ENCODE measurements around the gene SLC39A11.

SLC39A11 gene

GRCh38 chr17:72759301-72759700 is 333.2 kb downstream of the SLC39A11 start:
- Histone ChIP-seq H4K8ac (ENCODE audit: low read length) (no peak overlapping the region), H3K36me3 (ENCODE audit: control insufficient read depth in 1 of 2, insufficient read depth in 2 of 2, low read depth in 1 of 2, low read length in 2 of 2) (no peaks in the 10 kb centered on the region), H3K4me1 (ENCODE audit: control insufficient read depth, insufficient read depth, low read depth, low read length) (no peaks in the 10 kb centered on the region), H2AFZ (ENCODE audit: low read depth, low read length) (no peak overlapping the region), H2BK120ac (ENCODE audit: low read depth, low read length) (no peak overlapping the region), H2BK12ac (ENCODE audit: low read length in 2 of 2) (no peak overlapping the region), H3K79me1 (replicated peaks; ENCODE audit: low read length, poor library complexity, severe bottlenecking) (no peaks in the 10 kb centered on the region), H3K9ac (ENCODE audit: low read length) (no peak overlapping the region), H3K4me2 (ENCODE audit: low read length, poor library complexity, severe bottlenecking) (no peak overlapping the region), H3K27ac (ENCODE audit: low read length, poor library complexity, severe bottlenecking) (no peak overlapping the region), H2AK5ac (ENCODE audit: low read length, severe bottlenecking) (no peak overlapping the region), H3K18ac (ENCODE audit: low read depth in 1 of 2, low read length in 2 of 2) (no peak overlapping the region), H3K27me3 (ENCODE audit: control insufficient read depth in 1 of 2, insufficient read depth in 1 of 2, low read length in 2 of 2) (no peaks in the 10 kb centered on the region), H3K4ac (ENCODE audit: low read depth in 1 of 2, low read length in 2 of 2) (no peak overlapping the region), H3K14ac (ENCODE audit: low read length in 2 of 2) (no peak overlapping the region), H3K9me3 (ENCODE audit: control insufficient read depth, low read length) (no peaks in the 10 kb centered on the region), H4K91ac (ENCODE audit: low read length) (no peak overlapping the region), H2BK15ac (ENCODE audit: low read depth, poor library complexity, severe bottlenecking) (no peak overlapping the region), H3K4me3 (ENCODE audit: insufficient read depth in 1 of 2, low read depth in 1 of 2, low read length in 2 of 2) (no peak overlapping the region), H3K23ac (ENCODE audit: low read length in 2 of 2) (no peak overlapping the region), H2BK5ac (ENCODE audit: low read depth, low read length, poor library complexity, severe bottlenecking) (no peak overlapping the region)
- no peak for DNase-seq
- 33% methylated on average over 1 of the region's 2 CpGs for WGBS

DNA sequence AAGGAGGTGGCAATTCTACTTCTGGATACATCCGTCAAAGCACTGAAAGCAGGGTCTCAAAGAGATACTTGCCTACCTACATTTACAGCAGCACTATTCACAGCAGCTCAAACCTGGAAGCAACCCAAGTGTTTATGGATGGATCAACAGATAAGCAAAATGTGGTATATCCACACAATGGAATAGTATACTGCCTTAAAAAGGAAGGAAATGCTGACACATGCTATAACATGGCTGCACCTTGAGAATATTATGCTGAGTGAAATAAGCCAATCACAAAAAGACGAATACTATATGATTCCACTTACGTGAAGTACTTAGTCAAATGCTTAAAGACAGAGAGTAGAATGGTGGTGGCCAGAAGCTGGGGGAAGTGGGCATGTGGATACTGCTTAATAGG is 336.2 kb downstream of the SLC39A11 start:
- no peak for DNase-seq
- Histone ChIP-seq H3K79me1 (replicated peaks; ENCODE audit: low read length, poor library complexity, severe bottlenecking) (no peaks in the 10 kb centered on the region), H3K4me1 (ENCODE audit: control insufficient read depth, insufficient read depth, low read depth, low read length) (no peaks in the 10 kb centered on the region), H2BK15ac (ENCODE audit: low read depth, poor library complexity, severe bottlenecking) (no peak overlapping the region), H3K14ac (ENCODE audit: low read length in 2 of 2) (no peak overlapping the region), H2BK120ac (ENCODE audit: low read depth, low read length) (no peak overlapping the region), H2BK12ac (ENCODE audit: low read length in 2 of 2) (no peak overlapping the region), H3K9ac (ENCODE audit: low read length) (no peak overlapping the region), H4K91ac (ENCODE audit: low read length) (no peak overlapping the region), H3K18ac (ENCODE audit: low read depth in 1 of 2, low read length in 2 of 2) (no peak overlapping the region), H3K4ac (ENCODE audit: low read depth in 1 of 2, low read length in 2 of 2) (no peak overlapping the region), H2BK5ac (ENCODE audit: low read depth, low read length, poor library complexity, severe bottlenecking) (no peak overlapping the region), H4K8ac (ENCODE audit: low read length) (no peak overlapping the region), H3K4me3 (ENCODE audit: insufficient read depth in 1 of 2, low read depth in 1 of 2, low read length in 2 of 2) (no peak overlapping the region), H3K23ac (ENCODE audit: low read length in 2 of 2) (no peak overlapping the region), H3K4me2 (ENCODE audit: low read length, poor library complexity, severe bottlenecking) (no peak overlapping the region), H3K36me3 (ENCODE audit: control insufficient read depth in 1 of 2, insufficient read depth in 2 of 2, low read depth in 1 of 2, low read length in 2 of 2) (no peaks in the 10 kb centered on the region), H2AK5ac (ENCODE audit: low read length, severe bottlenecking) (no peak overlapping the region), H3K9me3 (ENCODE audit: control insufficient read depth, low read length) (no peaks in the 10 kb centered on the region), H3K27ac (ENCODE audit: low read length, poor library complexity, severe bottlenecking) (no peak overlapping the region), H2AFZ (ENCODE audit: low read depth, low read length) (no peak overlapping the region), H3K27me3 (ENCODE audit: control insufficient read depth in 1 of 2, insufficient read depth in 1 of 2, low read length in 2 of 2) (no peaks in the 10 kb centered on the region)
- 93% methylated on average over 3 of the region's 3 CpGs for WGBS

DNA sequence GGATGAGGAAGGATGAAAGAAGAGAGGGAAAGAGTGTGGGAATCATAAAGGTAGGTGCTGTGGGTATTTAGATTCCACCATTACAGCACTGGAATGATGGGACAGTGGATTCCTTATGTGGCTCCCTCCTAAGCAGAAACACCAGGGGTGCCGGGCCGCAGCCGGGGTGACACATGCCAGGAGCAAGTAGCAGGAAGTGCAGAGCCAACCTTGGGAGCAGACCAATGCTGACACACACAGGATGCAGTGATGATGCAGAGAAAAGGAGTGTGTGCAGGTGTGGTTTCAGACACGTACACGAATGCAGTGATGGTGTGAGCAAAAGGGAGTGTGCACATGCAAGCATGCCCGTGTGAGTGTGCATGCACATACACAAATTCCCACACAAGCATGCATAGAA is 338.0 kb downstream of the SLC39A11 start:
- Histone ChIP-seq H3K27me3 (ENCODE audit: control insufficient read depth in 1 of 2, insufficient read depth in 1 of 2, low read length in 2 of 2) (no peaks in the 10 kb centered on the region), H3K4me2 (ENCODE audit: low read length, poor library complexity, severe bottlenecking) (no peak overlapping the region), H4K91ac (ENCODE audit: low read length) (no peak overlapping the region), H3K18ac (ENCODE audit: low read depth in 1 of 2, low read length in 2 of 2) (no peak overlapping the region), H3K4me3 (ENCODE audit: insufficient read depth in 1 of 2, low read depth in 1 of 2, low read length in 2 of 2) (no peak overlapping the region), H2BK5ac (ENCODE audit: low read depth, low read length, poor library complexity, severe bottlenecking) (no peak overlapping the region), H2AFZ (ENCODE audit: low read depth, low read length) (no peak overlapping the region), H3K79me1 (replicated peaks; ENCODE audit: low read length, poor library complexity, severe bottlenecking) (no peaks in the 10 kb centered on the region), H3K14ac (ENCODE audit: low read length in 2 of 2) (no peak overlapping the region), H3K4ac (ENCODE audit: low read depth in 1 of 2, low read length in 2 of 2) (no peak overlapping the region), H2BK15ac (ENCODE audit: low read depth, poor library complexity, severe bottlenecking) (no peak overlapping the region), H3K9me3 (ENCODE audit: control insufficient read depth, low read length) (no peaks in the 10 kb centered on the region), H3K4me1 (ENCODE audit: control insufficient read depth, insufficient read depth, low read depth, low read length) (no peaks in the 10 kb centered on the region), H4K8ac (ENCODE audit: low read length) (no peak overlapping the region), H2BK12ac (ENCODE audit: low read length in 2 of 2) (no peak overlapping the region), H3K36me3 (ENCODE audit: control insufficient read depth in 1 of 2, insufficient read depth in 2 of 2, low read depth in 1 of 2, low read length in 2 of 2) (no peaks in the 10 kb centered on the region), H2AK5ac (ENCODE audit: low read length, severe bottlenecking) (no peak overlapping the region), H2BK120ac (ENCODE audit: low read depth, low read length) (no peak overlapping the region), H3K27ac (ENCODE audit: low read length, poor library complexity, severe bottlenecking) (no peak overlapping the region), H3K23ac (ENCODE audit: low read length in 2 of 2) (no peak overlapping the region), H3K9ac (ENCODE audit: low read length) (no peak overlapping the region)
- WGBS: 96% methylated on average over 6 of the region's 6 CpGs
- no peak for DNase-seq

GRCh38 chr17:72751746-72752145 is 340.7 kb downstream of the SLC39A11 start:
- WGBS: 79% methylated on average over 4 of the region's 5 CpGs

More at GRCh38 chr17:72751746-72752145, 340.7 kb downstream of the SLC39A11 start:
- H2BK5ac ChIP-seq (ENCODE audit: low read depth, low read length, poor library complexity, severe bottlenecking): no peak overlapping the region
- no peak overlapping the region for H2BK12ac ChIP-seq (ENCODE audit: low read length in 2 of 2)
- no peak overlapping the region for H3K9ac ChIP-seq (ENCODE audit: low read length)
- no peak for DNase-seq
- H3K23ac ChIP-seq (ENCODE audit: low read length in 2 of 2): no peak overlapping the region
- H2BK15ac ChIP-seq (ENCODE audit: low read depth, poor library complexity, severe bottlenecking): no peak overlapping the region
- H3K14ac ChIP-seq (ENCODE audit: low read length in 2 of 2): no peak overlapping the region
- no peak overlapping the region for H3K4ac ChIP-seq (ENCODE audit: low read depth in 1 of 2, low read length in 2 of 2)
- no peak overlapping the region for H3K18ac ChIP-seq (ENCODE audit: low read depth in 1 of 2, low read length in 2 of 2)
- H3K9me3 ChIP-seq (ENCODE audit: control insufficient read depth, low read length): no peaks in the 10 kb centered on the region
- H2BK120ac ChIP-seq (ENCODE audit: low read depth, low read length): no peak overlapping the region
- no peaks in the 10 kb centered on the region for H3K79me1 ChIP-seq (replicated peaks; ENCODE audit: low read length, poor library complexity, severe bottlenecking)
- H3K27ac ChIP-seq (ENCODE audit: low read length, poor library complexity, severe bottlenecking): no peak overlapping the region
- H3K4me1 ChIP-seq (ENCODE audit: control insufficient read depth, insufficient read depth, low read depth, low read length): no peaks in the 10 kb centered on the region
- H4K8ac ChIP-seq (ENCODE audit: low read length): no peak overlapping the region
- H2AFZ ChIP-seq (ENCODE audit: low read depth, low read length): no peak overlapping the region
- no peak overlapping the region for H3K4me2 ChIP-seq (ENCODE audit: low read length, poor library complexity, severe bottlenecking)
- H3K36me3 ChIP-seq (ENCODE audit: control insufficient read depth in 1 of 2, insufficient read depth in 2 of 2, low read depth in 1 of 2, low read length in 2 of 2): no peaks in the 10 kb centered on the region
- no peak overlapping the region for H3K4me3 ChIP-seq (ENCODE audit: insufficient read depth in 1 of 2, low read depth in 1 of 2, low read length in 2 of 2)
- no peak overlapping the region for H2AK5ac ChIP-seq (ENCODE audit: low read length, severe bottlenecking)
- H3K27me3 ChIP-seq (ENCODE audit: control insufficient read depth in 1 of 2, insufficient read depth in 1 of 2, low read length in 2 of 2): no peaks in the 10 kb centered on the region
- no peak overlapping the region for H4K91ac ChIP-seq (ENCODE audit: low read length)

Measured in mesenchymal stem cell (in vitro differentiated cells and primary cell).